Measurements from ENCODE around the gene SMAP2.
"Not testable (repeated sequence)": the region's sequence is repeated elsewhere in the genome, so short reads cannot be mapped to it uniquely, and the experiment has no call there.

DNA sequence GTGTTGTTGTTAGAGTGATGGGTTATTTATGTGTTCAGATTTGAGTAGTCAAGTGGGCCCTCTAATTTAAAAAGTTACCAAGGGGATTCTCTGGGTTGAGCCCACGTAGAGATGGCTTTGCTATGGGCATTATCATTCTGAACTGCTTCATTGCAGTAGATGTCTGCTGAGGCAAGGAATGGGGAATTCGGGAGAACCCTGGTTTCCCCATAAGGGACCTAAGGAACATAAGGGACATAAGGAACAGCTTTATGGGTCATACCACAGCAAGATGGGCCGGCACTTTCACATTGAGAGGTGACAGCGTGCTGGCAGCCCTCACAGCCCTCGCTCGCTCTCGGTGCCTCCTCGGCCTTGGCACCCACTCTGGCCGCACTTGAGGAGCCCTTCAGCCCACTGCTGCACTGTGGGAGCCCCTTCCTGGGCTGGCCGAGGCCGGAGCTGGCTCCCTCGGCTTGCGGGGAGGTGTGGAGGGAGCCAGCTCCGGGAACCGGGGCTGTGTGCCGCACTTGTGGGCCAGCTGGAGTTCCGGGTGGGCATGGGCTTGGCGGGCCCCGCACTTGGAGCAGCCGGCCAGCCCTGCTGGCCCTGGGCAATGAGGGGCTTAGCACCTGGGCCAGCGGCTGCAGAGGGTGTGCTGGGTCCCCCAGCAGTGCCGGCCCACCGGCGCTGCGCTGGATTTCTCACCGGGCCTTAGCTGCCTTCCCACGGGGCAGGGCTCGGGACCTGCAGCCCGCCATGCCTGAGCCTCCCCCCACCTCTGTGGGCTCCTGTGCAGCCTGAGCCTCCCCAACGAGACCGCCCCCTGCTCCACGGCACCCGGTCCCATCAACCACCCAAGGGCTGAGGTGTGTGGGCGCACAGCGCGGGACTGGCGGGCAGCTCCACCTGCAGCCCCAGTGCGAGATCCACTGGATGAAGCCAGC is 14.1 kb downstream of the SMAP2 start:
- TF ChIP-seq, protein P1, sequence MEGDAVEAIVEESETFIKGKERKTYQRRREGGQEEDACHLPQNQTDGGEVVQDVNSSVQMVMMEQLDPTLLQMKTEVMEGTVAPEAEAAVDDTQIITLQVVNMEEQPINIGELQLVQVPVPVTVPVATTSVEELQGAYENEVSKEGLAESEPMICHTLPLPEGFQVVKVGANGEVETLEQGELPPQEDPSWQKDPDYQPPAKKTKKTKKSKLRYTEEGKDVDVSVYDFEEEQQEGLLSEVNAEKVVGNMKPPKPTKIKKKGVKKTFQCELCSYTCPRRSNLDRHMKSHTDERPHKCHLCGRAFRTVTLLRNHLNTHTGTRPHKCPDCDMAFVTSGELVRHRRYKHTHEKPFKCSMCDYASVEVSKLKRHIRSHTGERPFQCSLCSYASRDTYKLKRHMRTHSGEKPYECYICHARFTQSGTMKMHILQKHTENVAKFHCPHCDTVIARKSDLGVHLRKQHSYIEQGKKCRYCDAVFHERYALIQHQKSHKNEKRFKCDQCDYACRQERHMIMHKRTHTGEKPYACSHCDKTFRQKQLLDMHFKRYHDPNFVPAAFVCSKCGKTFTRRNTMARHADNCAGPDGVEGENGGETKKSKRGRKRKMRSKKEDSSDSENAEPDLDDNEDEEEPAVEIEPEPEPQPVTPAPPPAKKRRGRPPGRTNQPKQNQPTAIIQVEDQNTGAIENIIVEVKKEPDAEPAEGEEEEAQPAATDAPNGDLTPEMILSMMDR (conservative IDR thresholded peaks at IDR 0.05 in 1 of 2, IDR thresholded peaks at IDR 0.05 in 1 of 2; ENCODE audit: low read depth in 1 of 2, low read length in 2 of 2) = not testable (repeated sequence)
- TF ChIP-seq EZH2 (IDR thresholded peaks at IDR 0.05; ENCODE audit: low read length, missing control alignments) = not testable (repeated sequence)

All from fibroblast of lung (primary cell).